H1 (cell line): Measurements from ENCODE around the gene POPDC3. TPM values are rescaled to one million over a fixed set of nuclear protein-coding genes. Genes with fewer than 3 reads are reported as not detected.

Source experiments
- CTCF ChIA-PET: fragments of 300-600 bp; sonication (Branson Sonifier 250); formaldehyde crosslinking; loops from one replicate; lab custom pipeline; 2021; ENCODE audit not compliant: partially characterized antibody; lab: Charles Lee
- POLR2A ChIA-PET: fragments of 300-600 bp; sonication (Branson Sonifier 250); formaldehyde crosslinking; loops from one replicate; lab custom pipeline; 2021; ENCODE audit warnings: inconsistent platforms; ENCODE audit not compliant: partially characterized antibody; lab: Charles Lee
- DNase-seq, 2 experiments: peaks; one replicate each; pipeline versions ENCODE4 v3.0.0 to v3.0.0-alpha.2; 2010 to 2022; ENCODE audit warnings: low spot score in 2 of 2, low read depth in 1 of 2, mixed read lengths in 1 of 2
- FAIRE-seq: peaks from 2 replicates; lab custom pipeline; 2011; peaks lifted over from hg19 to GRCh38; lab: Jason Lieb, UNC
- H2AFZ ChIP-seq: 2 replicates; pipeline ENCODE4 v1.8.1; 2012; ENCODE audit warnings: low read length, inconsistent platforms
- H2AK5ac ChIP-seq: 2 replicates; pipeline ENCODE4 v1.6.1; 2013; ENCODE audit warnings: low read depth, low read length
- H2BK120ac ChIP-seq: replicated peaks from 2 replicates; pipeline ENCODE3; 2013; ENCODE audit warnings: low read depth, low read length, inconsistent platforms
- H2BK12ac ChIP-seq: 2 replicates; pipeline ENCODE4 v1.6.1; 2013; ENCODE audit warnings: low read depth, low read length
- H2BK15ac ChIP-seq: 2 replicates; pipeline ENCODE4 v1.6.1; 2013; ENCODE audit warnings: low read length
- H2BK20ac ChIP-seq: 2 replicates; pipeline ENCODE4 v1.6.1; 2013; ENCODE audit warnings: low read length
- H2BK5ac ChIP-seq: 2 replicates; pipeline ENCODE4 v1.6.1; 2013; ENCODE audit warnings: low read depth, low read length
- H3K14ac ChIP-seq: 2 replicates; pipeline ENCODE4 v1.6.1; 2013; ENCODE audit warnings: inconsistent platforms; ENCODE audit not compliant: insufficient read length
- H3K18ac ChIP-seq: 2 replicates; pipeline ENCODE4 v1.6.1; 2013; ENCODE audit warnings: low read length; ENCODE audit errors: extremely low read depth
- H3K23ac ChIP-seq: 2 replicates; pipeline ENCODE4 v1.6.1; 2013; ENCODE audit warnings: inconsistent platforms; ENCODE audit not compliant: insufficient read length
- H3K23me2 ChIP-seq: 2 replicates; pipeline ENCODE4 v1.6.1; 2013; ENCODE audit warnings: low read depth, low read length
- H3K27ac ChIP-seq: 2 replicates; pipeline ENCODE4 v1.6.1; 2011; ENCODE audit warnings: low read depth, low read length, inconsistent platforms
- H3K27me3 ChIP-seq, 4 experiments: replicated peaks in 1 of 4; 1 replicate in 1 of 4; 2 replicates in 3 of 4; pipeline versions ENCODE4 v1.6.1 to v1.8.1; 2011 to 2013; ENCODE audit warnings: low read length in 3 of 4, mild to moderate bottlenecking in 3 of 4, inconsistent platforms in 2 of 4, mixed read lengths in 2 of 4, moderate library complexity in 1 of 4; ENCODE audit not compliant: control insufficient read depth in 3 of 4, insufficient read depth in 3 of 4; ENCODE audit errors: extremely low read depth in 1 of 4
- H3K36me3 ChIP-seq, 4 experiments: 2 replicates each; pipeline versions ENCODE4 v1.6.1 to v1.8.1; 2011 to 2013; ENCODE audit warnings: mild to moderate bottlenecking in 4 of 4, low read length in 3 of 4, moderate library complexity in 2 of 4, control low read depth in 1 of 4, inconsistent platforms in 1 of 4; ENCODE audit not compliant: insufficient read depth in 4 of 4, control insufficient read depth in 2 of 4
- H3K4ac ChIP-seq: replicated peaks from 2 replicates; pipeline ENCODE3; 2013; ENCODE audit warnings: low read length, low read depth, mixed read lengths, inconsistent platforms; ENCODE audit not compliant: insufficient read length
- H3K4me1 ChIP-seq, 4 experiments: replicated peaks in 1 of 4; 1 replicate in 1 of 4; 2 replicates in 3 of 4; pipeline versions ENCODE4 v1.6.1 to v1.8.1; 2011 to 2013; ENCODE audit warnings: low read length in 3 of 4, inconsistent platforms in 2 of 4, mixed read lengths in 1 of 4; ENCODE audit not compliant: insufficient read depth in 4 of 4, control insufficient read depth in 3 of 4
- H3K4me2 ChIP-seq, 2 experiments: 2 replicates each; pipeline versions ENCODE4 v1.6.1 to v1.8.1; 2011 to 2013; ENCODE audit warnings: low read depth in 2 of 2, low read length in 2 of 2, control low read depth in 1 of 2, inconsistent platforms in 1 of 2, mild to moderate bottlenecking in 1 of 2; ENCODE audit not compliant: insufficient read depth in 1 of 2
- H3K4me3 ChIP-seq, 4 experiments: fragments of 200-600, 300-600 bp in 1 of 4; sonication (generic), shearing (Covaris generic), sonication (Bioruptor Twin) in 1 of 4; 2 replicates each; pipeline versions ENCODE4 v1.5.1 to v1.8.1; 2011 to 2016; ENCODE audit warnings: low read length in 4 of 4, low read depth in 3 of 4, control low read depth in 2 of 4, inconsistent platforms in 2 of 4, mild to moderate bottlenecking in 2 of 4, mixed read lengths in 1 of 4, moderate library complexity in 1 of 4; ENCODE audit not compliant: insufficient read depth in 2 of 4; ENCODE audit errors: extremely low read depth in 1 of 4
- H3K56ac ChIP-seq: replicated peaks from 2 replicates; pipeline ENCODE3; 2013; ENCODE audit warnings: low read depth, mild to moderate bottlenecking, mixed read lengths, low read length, inconsistent platforms; ENCODE audit not compliant: insufficient read length
- H3K79me1 ChIP-seq: 2 replicates; pipeline ENCODE4 v1.6.1; 2013; ENCODE audit warnings: low read depth, low read length, control low read depth
- H3K79me2 ChIP-seq, 2 experiments: 2 replicates each; pipeline versions ENCODE4 v1.6.1 to v1.8.1; 2012 to 2013; ENCODE audit warnings: low read length in 2 of 2, mild to moderate bottlenecking in 2 of 2, inconsistent platforms in 1 of 2; ENCODE audit not compliant: insufficient read depth in 2 of 2, control insufficient read depth in 1 of 2
- H3K9ac ChIP-seq, 4 experiments: replicated peaks in 1 of 4; 1 replicate in 1 of 4; 2 replicates in 3 of 4; pipeline versions ENCODE4 v1.6.1 to v1.8.1; 2011 to 2013; ENCODE audit warnings: low read depth in 3 of 4, low read length in 3 of 4, control low read depth in 2 of 4, mild to moderate bottlenecking in 2 of 4, moderate library complexity in 2 of 4, inconsistent platforms in 1 of 4; ENCODE audit errors: extremely low read depth in 1 of 4
- H3K9me3 ChIP-seq, 2 experiments: 2 replicates each; pipeline versions ENCODE4 v1.6.1 to v1.8.1; 2012 to 2013; ENCODE audit warnings: mild to moderate bottlenecking in 2 of 2, moderate library complexity in 2 of 2, control low read depth in 1 of 2, inconsistent platforms in 1 of 2, low read depth in 1 of 2, low read length in 1 of 2, mixed read lengths in 1 of 2; ENCODE audit not compliant: insufficient read depth in 2 of 2
- H4K20me1 ChIP-seq, 2 experiments: replicated peaks in 1 of 2; 2 replicates each; pipeline versions ENCODE3 to v1.8.1; 2011 to 2013; ENCODE audit warnings: inconsistent platforms in 2 of 2, low read length in 2 of 2, mild to moderate bottlenecking in 1 of 2; ENCODE audit not compliant: insufficient read depth in 2 of 2, control insufficient read depth in 1 of 2
- H4K5ac ChIP-seq: 2 replicates; pipeline ENCODE4 v1.6.1; 2013; ENCODE audit warnings: low read length, low read depth, mixed read lengths, inconsistent platforms; ENCODE audit not compliant: insufficient read length
- H4K8ac ChIP-seq: 2 replicates; pipeline ENCODE4 v1.8.0; 2013; ENCODE audit warnings: mild to moderate bottlenecking, moderate library complexity, low read length, inconsistent platforms; ENCODE audit not compliant: insufficient read depth; ENCODE audit errors: extremely low read depth
- H4K91ac ChIP-seq: replicated peaks from 2 replicates; pipeline ENCODE3; 2013; ENCODE audit warnings: low read length, mixed read lengths, inconsistent platforms; ENCODE audit not compliant: insufficient read length
- BCL11A ChIP-seq, 2 experiments: IDR thresholded peaks; one replicate each; pipeline ENCODE4 v1.6.1; 2011; ENCODE audit warnings: low read depth in 2 of 2, low read length in 2 of 2, mild to moderate bottlenecking in 2 of 2
- CHD1 ChIP-seq: IDR thresholded peaks from 2 replicates; pipeline ENCODE4 v1.6.1; 2012; ENCODE audit warnings: low read depth, low read length, improper control_type of control experiment
- CREB1 ChIP-seq: IDR thresholded peaks from 2 replicates; pipeline ENCODE4 v1.6.1; 2012; ENCODE audit warnings: inconsistent platforms
- EGR1 ChIP-seq: IDR thresholded peaks from 2 replicates; pipeline ENCODE4 v1.6.1; 2011; ENCODE audit warnings: low read depth, low read length, borderline replicate concordance
- GABPA ChIP-seq: IDR thresholded peaks from 2 replicates; pipeline ENCODE4 v1.6.1; 2011; ENCODE audit warnings: mild to moderate bottlenecking, low read length, moderate library complexity, borderline replicate concordance; ENCODE audit not compliant: insufficient read depth
- HDAC6 ChIP-seq: IDR thresholded peaks from one replicate; pipeline ENCODE4 v1.7.1; 2012; ENCODE audit warnings: low read depth, mild to moderate bottlenecking, inconsistent platforms, low read length, moderate library complexity
- KDM1A ChIP-seq: fragments of 200-600, 300-600 bp; sonication (generic); IDR thresholded peaks from 2 replicates; pipeline ENCODE4 v1.7.1; 2016; ENCODE audit warnings: mild to moderate bottlenecking, low read length, borderline replicate concordance
- MAX ChIP-seq: IDR thresholded peaks from 2 replicates; pipeline ENCODE4 v1.6.1; 2012; ENCODE audit warnings: inconsistent platforms
- RBBP5 ChIP-seq: IDR thresholded peaks from 2 replicates; pipeline ENCODE4 v1.7.1; 2012; ENCODE audit warnings: low read depth, mild to moderate bottlenecking, inconsistent platforms, low read length, moderate library complexity, borderline replicate concordance
- SP1 ChIP-seq: IDR thresholded peaks from 2 replicates; pipeline ENCODE4 v1.6.1; 2011; ENCODE audit warnings: low read depth, low read length
- SP4 ChIP-seq: IDR thresholded peaks from 2 replicates; pipeline ENCODE4 v1.6.1; 2012; ENCODE audit warnings: low read length, inconsistent platforms
- TAF7 ChIP-seq: optimal IDR thresholded peaks from 2 replicates; pipeline ENCODE3; 2011; ENCODE audit warnings: low read depth, mild to moderate bottlenecking, inconsistent platforms, low read length, moderate library complexity, borderline replicate concordance
- TCF12 ChIP-seq: IDR thresholded peaks from 2 replicates; pipeline ENCODE4 v1.6.1; 2011; ENCODE audit warnings: low read depth, mild to moderate bottlenecking, low read length
- WGBS, 2 experiments: shearing (Covaris generic) in 1 of 2; methylation state at CpG; one replicate each; pipeline versions ENCODE4 v1.1.6 to v1.1.7; 2013 to 2015; ENCODE audit warnings: low lambda C conversion rate in 2 of 2, mixed read lengths in 2 of 2, inconsistent platforms in 1 of 2, low coverage in 1 of 2, missing lambda C conversion rate in 1 of 2; ENCODE audit not compliant: insufficient replicate concordance in 2 of 2, insufficient coverage in 1 of 2, insufficient read length in 1 of 2; ENCODE audit errors: extremely low coverage in 1 of 2, missing lambda C conversion rate in 1 of 2; 5-methylcytosine and 5-hydroxymethylcytosine counted together
- polyA plus RNA-seq, 7 experiments: library from polyadenylated mRNA; depleted of rRNA in 3 of 7; stranded (reverse) in 5 of 7; unstranded in 2 of 7; fragments of >200 nt in 5 of 7; fragments of 200-250 nt in 2 of 7; gene quantifications; 1 replicate in 5 of 7; 2 replicates in 1 of 7; 4 replicates in 1 of 7; pipeline versions ENCODE4 v1.2.1 to v1.2.3, GENCODE V29; 2011 to 2013; ENCODE audit warnings: missing spikeins in 2 of 7, mixed read lengths in 2 of 7
- total RNA-seq: library from RNA; stranded (reverse); fragmentation: NEBNext Ultra II Directional; extraction: Animal tissue kit (Norgen Biotek cat#: 25700); gene quantifications from 2 replicates; pipeline ENCODE4 v1.2.1, GENCODE V29; 2021

The POPDC3 gene
- total and polyA plus RNA-seq, 2 of the 8 experiments (the other 6 are each of a cell fraction or from before 2014, with no cell fraction given) = 3.7 to 6.5 TPM

DNA sequence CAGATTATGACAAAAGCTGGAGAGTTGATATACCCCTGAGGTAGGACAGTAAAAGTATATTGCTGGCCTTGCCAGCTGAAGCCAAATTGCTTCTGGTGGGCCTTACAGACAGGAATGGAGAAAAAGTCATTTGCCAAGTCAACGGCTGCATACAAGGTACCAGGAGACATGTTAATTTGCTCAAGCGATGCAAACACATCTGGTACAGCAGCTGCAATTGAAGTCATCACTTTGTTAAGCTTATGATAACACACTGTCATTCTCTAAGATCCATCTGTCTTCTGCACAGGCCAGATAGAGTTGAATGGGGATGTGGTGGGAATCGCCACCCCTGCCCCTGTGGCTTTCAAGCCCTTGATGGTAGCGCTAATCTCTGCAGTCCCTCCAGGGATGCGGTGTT lies 40.4 kb upstream of the POPDC3 start:
- Histone ChIP-seq H2AK5ac (no peak overlapping the region), H3K4me2 (no peak overlapping the region), H3K4me3 (no peak overlapping the region), H3K23ac (no peak overlapping the region), H3K36me3 (no peaks in the 10 kb centered on the region), H4K91ac (no peak overlapping the region), H3K4me1 (no peaks in the 10 kb centered on the region), H2BK15ac (no peak overlapping the region), H2BK120ac (no peak overlapping the region), H3K56ac (no peak overlapping the region), H3K18ac (no peak overlapping the region), H2AFZ (no peak overlapping the region), H2BK20ac (no peak overlapping the region), H3K23me2 (no peaks in the 10 kb centered on the region), H3K9ac (no peak overlapping the region), H4K20me1 (no peaks in the 10 kb centered on the region), H3K27me3 (no peaks in the 10 kb centered on the region), H3K4ac (no peak overlapping the region), H2BK5ac (no peak overlapping the region), H3K14ac (no peak overlapping the region), H4K8ac (no peak overlapping the region), H3K79me2 (no peaks in the 10 kb centered on the region), H3K27ac (no peak overlapping the region), H3K79me1 (no peaks in the 10 kb centered on the region), H3K9me3 (no peaks in the 10 kb centered on the region), H4K5ac (no peak overlapping the region), H2BK12ac (no peak overlapping the region)
- DNase-seq (no peak), FAIRE-seq (no peak)
- ChIA-PET CTCF (interaction anchor here (0.8 to 1.0 kb wide), 2 partner anchors 12 to 84 kb away, joined by 4 read pairs; no protein-coding TSS in a partner anchor), POLR2A (no interaction called here)
- TF ChIP-seq CREB1 (no peak), CHD1 (no peak), GABPA (no peak), TCF12 (no peak), SP1 (no peak), TAF7 (no peak), EGR1 (no peak), KDM1A (no peak), MAX (no peak), BCL11A (IDR thresholded peaks at IDR 0.05; ENCODE audit: low read depth in 2 of 2, low read length in 2 of 2) (no peak), SP4 (no peak), RBBP5 (no peak), HDAC6 (no peak)
- 95% methylated on average over 5 of the region's 5 CpGs; no CpG with 5 or more reads in 1 of the 2 experiments for whole genome bisulfite sequencing, 2 experiments
